Measurements from ENCODE around the gene DNAJB11.

- TF ChIP-seq CTCF (IDR thresholded peaks at IDR 0.05): no peak
- TF ChIP-seq EZH2 (IDR thresholded peaks at IDR 0.05; ENCODE audit: borderline replicate concordance, insufficient read depth, low read depth, low read length, poor library complexity, severe bottlenecking): no peak
Measured at GRCh38 chr3:186577521-186577920, 7.0 kb downstream of the DNAJB11 start.

Measured in B cell (primary cell).